ENCODE results near the gene APPL2.

APPL2 gene

GRCh38 chr12:105214148-105214547, 21.8 kb downstream of the APPL2 start:
- Mint-ChIP-seq H3K4me1 (no peaks in the 10 kb centered on the region), H3K27ac (ENCODE audit: low read depth) (no peak overlapping the region), H3K4me3 (no peak overlapping the region), H3K27me3 (no peaks in the 10 kb centered on the region), H3K9me3 (no peaks in the 10 kb centered on the region), H3K36me3 (ENCODE audit: insufficient read depth) (peaks cover 40% of the 10 kb centered on the region)
- ATAC-seq (replicated peaks; ENCODE audit: extremely low read depth, poor library complexity, severe bottlenecking) (no peak), DNase-seq (ENCODE audit: low spot score in 2 of 2) (no peak)

GRCh38 chr12:105212438-105212837, 23.5 kb downstream of the APPL2 start:
- DNase-seq (ENCODE audit: low spot score in 2 of 2) (no peak), ATAC-seq (replicated peaks; ENCODE audit: extremely low read depth, poor library complexity, severe bottlenecking) (no peak)
- Mint-ChIP-seq H3K4me3 (no peak overlapping the region), H3K36me3 (ENCODE audit: insufficient read depth) (peaks cover 43% of the 10 kb centered on the region), H3K27ac (ENCODE audit: low read depth) (no peak overlapping the region), H3K4me1 (no peaks in the 10 kb centered on the region), H3K27me3 (no peaks in the 10 kb centered on the region), H3K9me3 (no peaks in the 10 kb centered on the region)

- no peak overlapping the region for H3K4me3 Mint-ChIP-seq
- H3K27me3 Mint-ChIP-seq = no peaks in the 10 kb centered on the region
- H3K9me3 Mint-ChIP-seq = no peaks in the 10 kb centered on the region
- peak overlapping the region; percentile 22 for H3K27ac Mint-ChIP-seq (ENCODE audit: low read depth)
- peaks cover 46% of the 10 kb centered on the region for H3K36me3 Mint-ChIP-seq (ENCODE audit: insufficient read depth)
- no peak for ATAC-seq (replicated peaks; ENCODE audit: extremely low read depth, poor library complexity, severe bottlenecking)
- no peaks in the 10 kb centered on the region for H3K4me1 Mint-ChIP-seq
- DNase-seq (ENCODE audit: low spot score in 2 of 2) = no peak
Observed at GRCh38 chr12:105209091-105209490, 26.9 kb downstream of the APPL2 start.

- Mint-ChIP-seq H3K27me3 (no peaks in the 10 kb centered on the region), H3K36me3 (ENCODE audit: insufficient read depth) (peaks cover 41% of the 10 kb centered on the region), H3K27ac (ENCODE audit: low read depth) (no peak overlapping the region), H3K9me3 (no peaks in the 10 kb centered on the region), H3K4me1 (no peaks in the 10 kb centered on the region), H3K4me3 (no peak overlapping the region)
- no peak for ATAC-seq (replicated peaks; ENCODE audit: extremely low read depth, poor library complexity, severe bottlenecking)
- no peak for DNase-seq (ENCODE audit: low spot score in 2 of 2)
Observed at GRCh38 chr12:105206686-105207374, 29.1 kb downstream of the APPL2 start.

GRCh38 chr12:105205322-105206048, 30.5 kb downstream of the APPL2 start:
- DNase-seq (ENCODE audit: low spot score in 2 of 2) (no peak), ATAC-seq (replicated peaks; ENCODE audit: extremely low read depth, poor library complexity, severe bottlenecking) (no peak)
- H3K4me3 Mint-ChIP-seq = no peak overlapping the region
- no peaks in the 10 kb centered on the region for H3K9me3 Mint-ChIP-seq
- peaks cover 41% of the 10 kb centered on the region for H3K36me3 Mint-ChIP-seq (ENCODE audit: insufficient read depth)
- no peaks in the 10 kb centered on the region for H3K27me3 Mint-ChIP-seq
- no peak overlapping the region for H3K27ac Mint-ChIP-seq (ENCODE audit: low read depth)
- no peaks in the 10 kb centered on the region for H3K4me1 Mint-ChIP-seq

- Mint-ChIP-seq H3K4me3 (no peak overlapping the region), H3K36me3 (ENCODE audit: insufficient read depth) (peaks cover 41% of the 10 kb centered on the region), H3K4me1 (no peaks in the 10 kb centered on the region), H3K27me3 (no peaks in the 10 kb centered on the region), H3K9me3 (no peaks in the 10 kb centered on the region), H3K27ac (ENCODE audit: low read depth) (no peak overlapping the region)
- DNase-seq (ENCODE audit: low spot score in 2 of 2) (no peak), ATAC-seq (replicated peaks; ENCODE audit: extremely low read depth, poor library complexity, severe bottlenecking) (no peak)
Observed at GRCh38 chr12:105204916-105205315, 31.1 kb downstream of the APPL2 start.

GRCh38 chr12:105204127-105204526, 31.8 kb downstream of the APPL2 start:
- no peak for DNase-seq (ENCODE audit: low spot score in 2 of 2)
- no peak overlapping the region for H3K4me3 Mint-ChIP-seq
- no peaks in the 10 kb centered on the region for H3K27me3 Mint-ChIP-seq
- no peak overlapping the region for H3K27ac Mint-ChIP-seq (ENCODE audit: low read depth)
- no peaks in the 10 kb centered on the region for H3K9me3 Mint-ChIP-seq
- peaks cover 43% of the 10 kb centered on the region for H3K36me3 Mint-ChIP-seq (ENCODE audit: insufficient read depth)
- H3K4me1 Mint-ChIP-seq = no peaks in the 10 kb centered on the region
- ATAC-seq (replicated peaks; ENCODE audit: extremely low read depth, poor library complexity, severe bottlenecking) = no peak

GRCh38 chr12:105202202-105202601, 33.8 kb downstream of the APPL2 start:
- Mint-ChIP-seq H3K4me3 (no peak overlapping the region), H3K27ac (ENCODE audit: low read depth) (no peak overlapping the region), H3K9me3 (no peaks in the 10 kb centered on the region), H3K27me3 (no peaks in the 10 kb centered on the region), H3K4me1 (no peaks in the 10 kb centered on the region), H3K36me3 (ENCODE audit: insufficient read depth) (peaks cover 38% of the 10 kb centered on the region)
- no peak for ATAC-seq (replicated peaks; ENCODE audit: extremely low read depth, poor library complexity, severe bottlenecking)
- no peak for DNase-seq (ENCODE audit: low spot score in 2 of 2)

GRCh38 chr12:105201299-105201698, 34.7 kb downstream of the APPL2 start:
- no peak for DNase-seq (ENCODE audit: low spot score in 2 of 2)
- H3K4me1 Mint-ChIP-seq = no peaks in the 10 kb centered on the region
- no peak for ATAC-seq (replicated peaks; ENCODE audit: extremely low read depth, poor library complexity, severe bottlenecking)
- H3K27me3 Mint-ChIP-seq = no peaks in the 10 kb centered on the region
- H3K4me3 Mint-ChIP-seq = no peak overlapping the region
- peaks cover 35% of the 10 kb centered on the region for H3K36me3 Mint-ChIP-seq (ENCODE audit: insufficient read depth)
- H3K9me3 Mint-ChIP-seq = no peaks in the 10 kb centered on the region
- H3K27ac Mint-ChIP-seq (ENCODE audit: low read depth) = peak overlapping the region; percentile 82

GRCh38 chr12:105200385-105200784, 35.6 kb downstream of the APPL2 start:
- DNase-seq (ENCODE audit: low spot score in 2 of 2) (no peak), ATAC-seq (replicated peaks; ENCODE audit: extremely low read depth, poor library complexity, severe bottlenecking) (no peak)
- Mint-ChIP-seq H3K9me3 (no peaks in the 10 kb centered on the region), H3K27me3 (no peaks in the 10 kb centered on the region), H3K4me1 (no peaks in the 10 kb centered on the region), H3K36me3 (ENCODE audit: insufficient read depth) (peaks cover 38% of the 10 kb centered on the region), H3K27ac (ENCODE audit: low read depth) (peak overlapping the region; percentile 82), H3K4me3 (no peak overlapping the region)

- no peak for ATAC-seq (replicated peaks; ENCODE audit: extremely low read depth, poor library complexity, severe bottlenecking)
- no peaks in the 10 kb centered on the region for H3K9me3 Mint-ChIP-seq
- no peak overlapping the region for H3K27ac Mint-ChIP-seq (ENCODE audit: low read depth)
- no peaks in the 10 kb centered on the region for H3K4me1 Mint-ChIP-seq
- no peaks in the 10 kb centered on the region for H3K27me3 Mint-ChIP-seq
- no peak for DNase-seq (ENCODE audit: low spot score in 2 of 2)
- H3K36me3 Mint-ChIP-seq (ENCODE audit: insufficient read depth) = peaks cover 39% of the 10 kb centered on the region
- H3K4me3 Mint-ChIP-seq = no peak overlapping the region
Observed at GRCh38 chr12:105198961-105199360, 37.0 kb downstream of the APPL2 start.

GRCh38 chr12:105196090-105196489, 39.9 kb downstream of the APPL2 start:
- no peaks in the 10 kb centered on the region for H3K9me3 Mint-ChIP-seq
- peak overlapping the region; percentile 35 for H3K27ac Mint-ChIP-seq (ENCODE audit: low read depth)
- H3K36me3 Mint-ChIP-seq (ENCODE audit: insufficient read depth) = peaks cover 36% of the 10 kb centered on the region
- ATAC-seq (replicated peaks; ENCODE audit: extremely low read depth, poor library complexity, severe bottlenecking) (no peak), DNase-seq (ENCODE audit: low spot score in 2 of 2) (no peak)
- no peaks in the 10 kb centered on the region for H3K27me3 Mint-ChIP-seq
- H3K4me1 Mint-ChIP-seq = no peaks in the 10 kb centered on the region
- H3K4me3 Mint-ChIP-seq = no peak overlapping the region

- Mint-ChIP-seq H3K4me1 (no peaks in the 10 kb centered on the region), H3K36me3 (ENCODE audit: insufficient read depth) (peaks cover 35% of the 10 kb centered on the region), H3K27me3 (no peaks in the 10 kb centered on the region), H3K4me3 (no peak overlapping the region), H3K9me3 (no peaks in the 10 kb centered on the region), H3K27ac (ENCODE audit: low read depth) (no peak overlapping the region)
- DNase-seq (ENCODE audit: low spot score in 2 of 2) (no peak), ATAC-seq (replicated peaks; ENCODE audit: extremely low read depth, poor library complexity, severe bottlenecking) (no peak)
Observed at GRCh38 chr12:105194947-105195346, 41.0 kb downstream of the APPL2 start.

All from central memory CD8-positive, alpha-beta T cell (primary cell).